C4-2B (cell line): ENCODE data around the gene SLC2A9.

Experiments
- ZFX ChIP-seq: fragments of 450-650 bp; IDR thresholded peaks from 2 replicates; pipeline ENCODE4 v1.6.1; 2017
- TF ChIP-seq, protein P1 (sequence below): fragments of 450-650 bp; conservative IDR thresholded peaks from 2 replicates; pipeline ENCODE4 v1.5.1; 2017; ENCODE audit warnings: mild to moderate bottlenecking

DNA sequence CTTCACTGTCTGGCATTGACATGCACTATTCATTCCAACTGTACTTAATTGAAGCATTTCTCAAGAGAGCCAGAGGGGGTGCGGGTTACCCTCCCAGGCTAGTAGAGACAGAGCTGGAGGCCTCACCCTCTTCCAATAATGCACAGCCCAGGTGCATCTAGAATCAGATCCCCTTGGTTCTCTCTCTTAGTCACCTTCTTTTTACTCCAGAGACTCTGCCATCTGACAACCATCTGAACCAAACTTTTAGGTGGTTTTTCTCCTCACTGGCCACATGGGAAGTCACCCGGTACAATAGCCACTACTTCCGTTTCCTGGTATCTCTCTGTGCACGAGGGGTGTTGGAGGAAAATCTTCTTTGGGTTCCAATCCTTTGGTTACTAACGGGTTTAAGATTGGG lies 81.3 kb downstream of the SLC2A9 start:
- TF ChIP-seq, protein P1, sequence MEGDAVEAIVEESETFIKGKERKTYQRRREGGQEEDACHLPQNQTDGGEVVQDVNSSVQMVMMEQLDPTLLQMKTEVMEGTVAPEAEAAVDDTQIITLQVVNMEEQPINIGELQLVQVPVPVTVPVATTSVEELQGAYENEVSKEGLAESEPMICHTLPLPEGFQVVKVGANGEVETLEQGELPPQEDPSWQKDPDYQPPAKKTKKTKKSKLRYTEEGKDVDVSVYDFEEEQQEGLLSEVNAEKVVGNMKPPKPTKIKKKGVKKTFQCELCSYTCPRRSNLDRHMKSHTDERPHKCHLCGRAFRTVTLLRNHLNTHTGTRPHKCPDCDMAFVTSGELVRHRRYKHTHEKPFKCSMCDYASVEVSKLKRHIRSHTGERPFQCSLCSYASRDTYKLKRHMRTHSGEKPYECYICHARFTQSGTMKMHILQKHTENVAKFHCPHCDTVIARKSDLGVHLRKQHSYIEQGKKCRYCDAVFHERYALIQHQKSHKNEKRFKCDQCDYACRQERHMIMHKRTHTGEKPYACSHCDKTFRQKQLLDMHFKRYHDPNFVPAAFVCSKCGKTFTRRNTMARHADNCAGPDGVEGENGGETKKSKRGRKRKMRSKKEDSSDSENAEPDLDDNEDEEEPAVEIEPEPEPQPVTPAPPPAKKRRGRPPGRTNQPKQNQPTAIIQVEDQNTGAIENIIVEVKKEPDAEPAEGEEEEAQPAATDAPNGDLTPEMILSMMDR = no peak
- TF ChIP-seq ZFX = no peak
